Endodermal cell (in vitro differentiated cells): Measurements from ENCODE around the gene CBX2. TPM values are rescaled to one million over a fixed set of nuclear protein-coding genes. Genes with fewer than 3 reads are reported as not detected.

Experiments
- DNase-seq: peaks from one replicate; pipeline ENCODE4 v3.0.0-alpha.2; 2017
- H3K27ac ChIP-seq: 2 replicates; pipeline ENCODE4 v1.5.1; 2013; ENCODE audit warnings: mild to moderate bottlenecking, low read depth, low read length, moderate library complexity
- H3K27me3 ChIP-seq: 2 replicates; pipeline ENCODE4 v1.6.1; 2013; ENCODE audit warnings: mild to moderate bottlenecking, low read length, moderate library complexity; ENCODE audit not compliant: insufficient read depth, control insufficient read depth, poor library complexity, severe bottlenecking
- H3K36me3 ChIP-seq: 2 replicates; pipeline ENCODE4 v1.7.0; 2013; ENCODE audit warnings: mild to moderate bottlenecking, low read length, moderate library complexity; ENCODE audit not compliant: control insufficient read depth, insufficient read depth
- H3K4me1 ChIP-seq: one replicate; pipeline ENCODE4 v1.7.0; 2013; ENCODE audit warnings: low read length; ENCODE audit not compliant: control insufficient read depth, insufficient read depth
- H3K4me3 ChIP-seq: 2 replicates; pipeline ENCODE4 v1.5.1; 2013; ENCODE audit warnings: mild to moderate bottlenecking, low read length, moderate library complexity
- H3K9ac ChIP-seq: 2 replicates; pipeline ENCODE4 v1.6.1; 2013; ENCODE audit warnings: mild to moderate bottlenecking, low read length, moderate library complexity; ENCODE audit not compliant: poor library complexity, severe bottlenecking; ENCODE audit errors: extremely low read depth
- H3K9me3 ChIP-seq: 2 replicates; pipeline ENCODE4 v1.6.1; 2013; ENCODE audit warnings: mild to moderate bottlenecking, low read length, moderate library complexity; ENCODE audit not compliant: control insufficient read depth
- H3K27ac Mint-ChIP-seq: 2 replicates; pipeline ENCODE4 v1.8.0; 2020; ENCODE audit warnings: mixed read lengths
- H3K27me3 Mint-ChIP-seq: 2 replicates; pipeline ENCODE4 v1.8.0; 2021; ENCODE audit warnings: mild to moderate bottlenecking, mixed read lengths; ENCODE audit not compliant: insufficient read depth
- H3K36me3 Mint-ChIP-seq: 2 replicates; pipeline ENCODE4 v1.8.0; 2020; ENCODE audit warnings: low read depth, mixed read lengths
- H3K4me1 Mint-ChIP-seq: 2 replicates; pipeline ENCODE4 v1.8.0; 2020; ENCODE audit warnings: mixed read lengths
- H3K4me3 Mint-ChIP-seq: 2 replicates; pipeline ENCODE4 v1.8.0; 2020; ENCODE audit warnings: mild to moderate bottlenecking, moderate library complexity, mixed read lengths
- H3K9me3 Mint-ChIP-seq: 2 replicates; pipeline ENCODE4 v1.8.0; 2020; ENCODE audit warnings: mild to moderate bottlenecking, mixed read lengths
- WGBS, 2 experiments: methylation state at CpG; one replicate each; pipeline versions ENCODE4 v1.1.5 to v1.1.7; 2013; ENCODE audit warnings: missing lambda C conversion rate in 2 of 2, mixed read lengths in 1 of 2; ENCODE audit not compliant: insufficient coverage in 1 of 2, insufficient read length in 1 of 2; 5-methylcytosine and 5-hydroxymethylcytosine counted together
- long read RNA-seq, 4 experiments: library from polyadenylated mRNA in 2 of 4; library from RNA in 1 of 4; library from capped mRNA in 1 of 4; stranded (forward) in 3 of 4; unstranded in 1 of 4; transcript quantifications; one replicate each; pipeline ENCODE4 v2.0.0, GENCODE V29; 2020 to 2021; ENCODE audit warnings: inconsistent platforms in 1 of 4
- polyA plus RNA-seq, 2 experiments: library from polyadenylated mRNA; stranded (reverse); fragments of 50-300 nt; gene quantifications; one replicate each; pipeline ENCODE4 v1.2.3, GENCODE V29; 2013
- total RNA-seq, 2 donors: library from RNA; stranded (reverse); fragmentation: NEBNext Ultra II Directional in 1 of 2; extraction: Animal tissue kit (Norgen Biotek cat#: 25700) in 1 of 2; gene quantifications; 2 replicates in 1 of 2; 3 replicates in 1 of 2; pipeline ENCODE4 v1.2.1, GENCODE V29; 2021
- TF ChIP-seq, protein P1 (sequence below): fragments of 200-600 bp; sonication (generic); conservative IDR thresholded peaks from 2 replicates; pipeline ENCODE4 v1.5.0; 2021; ENCODE audit warnings: antibody characterized with exemption, mild to moderate bottlenecking

CBX2 gene
- total RNA-seq = 10 to 100 TPM; 75.0 to 78.6 TPM
- 74.2 TPM for polyA plus RNA-seq (2013, experiment 1 of 2)
- 70.5 TPM for polyA plus RNA-seq (2013, experiment 2 of 2)
- long read RNA-seq, experiment 1, full-length matches to known transcripts = 6 of 48 reads
- long read RNA-seq, experiment 1, partial matches to known transcripts = 0 of 48 reads
- long read RNA-seq, experiment 1, other reads (novel, unspliced or antisense) = 42 of 48 reads
- long read RNA-seq, experiment 2, full-length matches to known transcripts = 93 of 125 reads
- long read RNA-seq, experiment 2, partial matches to known transcripts = 19 of 125 reads
- long read RNA-seq, experiment 2, other reads (novel, unspliced or antisense) = 13 of 125 reads
- long read RNA-seq, experiment 3, full-length matches to known transcripts = 278 of 356 reads
- long read RNA-seq, experiment 3, partial matches to known transcripts = 11 of 356 reads
- long read RNA-seq, experiment 3, other reads (novel, unspliced or antisense) = 67 of 356 reads
- long read RNA-seq, experiment 4, partial matches to known transcripts = 0 of 24 reads
- long read RNA-seq, experiment 4, other reads (novel, unspliced or antisense) = 24 of 24 reads

GRCh38 chr17:79777894-79778503, at the start of gene CBX2:
CBX2 (plus strand) TSS chr17:79778148; CDS start chr17:79778236, 88 bp downstream.
- peak within 1 kb of the TSS; percentile 90 for H3K27ac ChIP-seq
- no peaks in the 10 kb centered on the region for H3K9me3 ChIP-seq
- 0% methylated on average over 6 to 94 of the region's 96 CpGs for WGBS, 2 experiments
- Mint-ChIP-seq H3K36me3 (peaks cover 36% of the 10 kb centered on the region), H3K27ac (peak within 1 kb of the TSS; percentile 87), H3K4me3 (peak within 1 kb of the TSS; percentile 94), H3K27me3 (peaks cover 4% of the 10 kb centered on the region), H3K4me1 (peaks cover 33% of the 10 kb centered on the region), H3K9me3 (no peaks in the 10 kb centered on the region)
- peaks cover 13% of the 10 kb centered on the region for H3K4me1 ChIP-seq
- peak; percentile 96 for DNase-seq
- TF ChIP-seq, protein P1, sequence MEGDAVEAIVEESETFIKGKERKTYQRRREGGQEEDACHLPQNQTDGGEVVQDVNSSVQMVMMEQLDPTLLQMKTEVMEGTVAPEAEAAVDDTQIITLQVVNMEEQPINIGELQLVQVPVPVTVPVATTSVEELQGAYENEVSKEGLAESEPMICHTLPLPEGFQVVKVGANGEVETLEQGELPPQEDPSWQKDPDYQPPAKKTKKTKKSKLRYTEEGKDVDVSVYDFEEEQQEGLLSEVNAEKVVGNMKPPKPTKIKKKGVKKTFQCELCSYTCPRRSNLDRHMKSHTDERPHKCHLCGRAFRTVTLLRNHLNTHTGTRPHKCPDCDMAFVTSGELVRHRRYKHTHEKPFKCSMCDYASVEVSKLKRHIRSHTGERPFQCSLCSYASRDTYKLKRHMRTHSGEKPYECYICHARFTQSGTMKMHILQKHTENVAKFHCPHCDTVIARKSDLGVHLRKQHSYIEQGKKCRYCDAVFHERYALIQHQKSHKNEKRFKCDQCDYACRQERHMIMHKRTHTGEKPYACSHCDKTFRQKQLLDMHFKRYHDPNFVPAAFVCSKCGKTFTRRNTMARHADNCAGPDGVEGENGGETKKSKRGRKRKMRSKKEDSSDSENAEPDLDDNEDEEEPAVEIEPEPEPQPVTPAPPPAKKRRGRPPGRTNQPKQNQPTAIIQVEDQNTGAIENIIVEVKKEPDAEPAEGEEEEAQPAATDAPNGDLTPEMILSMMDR = no peak
- peaks cover 21% of the 10 kb centered on the region for H3K36me3 ChIP-seq
- no peaks in the 10 kb centered on the region for H3K27me3 ChIP-seq
- H3K9ac ChIP-seq = peak within 1 kb of the TSS; percentile 51
- peak within 1 kb of the TSS; percentile 87 for H3K4me3 ChIP-seq

DNA sequence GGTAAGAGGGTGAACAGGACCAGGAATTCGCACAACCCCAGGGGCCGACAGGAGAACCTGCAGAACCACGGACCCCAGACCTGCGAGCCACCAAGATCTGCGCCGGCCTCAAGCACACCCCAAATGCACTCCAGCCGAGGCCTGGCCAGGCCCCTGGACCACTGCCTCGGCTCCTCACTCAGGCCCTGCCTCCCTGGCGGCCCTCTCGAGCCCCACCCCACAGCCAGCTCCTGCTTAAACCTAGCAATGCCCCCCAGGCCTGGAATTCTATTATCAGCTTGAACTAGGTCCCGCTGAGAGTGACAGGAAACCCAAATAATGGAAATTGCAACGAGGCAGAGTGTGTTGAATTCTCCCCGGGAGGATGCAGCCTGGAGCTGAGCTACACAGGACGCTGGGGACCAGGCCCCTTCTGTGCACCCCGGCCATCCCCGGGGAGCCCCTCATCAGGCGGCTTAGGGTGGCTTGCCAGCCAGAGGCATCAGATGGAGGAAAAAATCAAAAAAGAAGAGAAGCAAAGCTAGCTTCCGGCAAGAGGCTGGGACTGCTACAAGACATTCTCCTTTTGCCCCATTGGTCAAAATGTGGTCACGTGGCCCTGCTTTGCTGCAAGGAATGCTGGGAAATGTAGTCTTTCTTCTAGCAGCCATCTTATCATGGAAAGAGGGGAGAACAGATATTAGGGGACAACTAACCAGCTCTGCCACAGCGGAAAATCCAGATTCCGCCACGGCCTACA, 49.6 kb upstream of the CBX2 start:
- peak; percentile 98 for DNase-seq
- no peaks in the 10 kb centered on the region for H3K36me3 ChIP-seq
- Mint-ChIP-seq H3K27ac (peak overlapping the region; percentile 91), H3K9me3 (no peaks in the 10 kb centered on the region), H3K4me1 (peaks cover 5% of the 10 kb centered on the region), H3K27me3 (no peaks in the 10 kb centered on the region), H3K4me3 (peak overlapping the region; percentile 41), H3K36me3 (no peaks in the 10 kb centered on the region)
- TF ChIP-seq, protein P1 = no peak
- no peaks in the 10 kb centered on the region for H3K9me3 ChIP-seq
- H3K27ac ChIP-seq = no peak overlapping the region
- WGBS, 2 experiments = 52 to 65% methylated on average over 12 to 22 of the region's 22 CpGs
- H3K4me1 ChIP-seq = no peaks in the 10 kb centered on the region
- no peak overlapping the region for H3K4me3 ChIP-seq
- no peak overlapping the region for H3K9ac ChIP-seq
- no peaks in the 10 kb centered on the region for H3K27me3 ChIP-seq

- no peaks in the 10 kb centered on the region for H3K9me3 Mint-ChIP-seq
- no peaks in the 10 kb centered on the region for H3K27me3 ChIP-seq
- H3K27ac Mint-ChIP-seq = no peak overlapping the region
- no peak overlapping the region for H3K4me3 ChIP-seq
- H3K36me3 Mint-ChIP-seq = no peaks in the 10 kb centered on the region
- H3K27me3 Mint-ChIP-seq = no peaks in the 10 kb centered on the region
- WGBS, 2 experiments = 87 to 92% methylated on average over 17 to 26 of the region's 26 CpGs
- DNase-seq = no peak
- H3K9me3 ChIP-seq = no peaks in the 10 kb centered on the region
- H3K4me3 Mint-ChIP-seq = no peak overlapping the region
- TF ChIP-seq, protein P1 = no peak
- peaks cover 5% of the 10 kb centered on the region for H3K4me1 Mint-ChIP-seq
- no peak overlapping the region for H3K9ac ChIP-seq
- H3K27ac ChIP-seq = no peak overlapping the region
- H3K4me1 ChIP-seq = no peaks in the 10 kb centered on the region
- no peaks in the 10 kb centered on the region for H3K36me3 ChIP-seq
Measured at GRCh38 chr17:79728908-79729471, 49.0 kb upstream of the CBX2 start.
